Calu3 (cell line): ENCODE data around the gene CDK12. TPM values are rescaled to one million over a fixed set of nuclear protein-coding genes. Genes with fewer than 3 reads are reported as not detected.
A peak's percentile ranks its signal among the peaks of the same experiment; 100 is the strongest.

Experiments used
- BruUV-seq: library from RNA; stranded (reverse); fragments of 400-500 nt; replicated peaks from 2 replicates; lab custom pipeline; 2021; lab: Mats Ljungman, UMichigan
- CTCF ChIA-PET: fragments of 300-600 bp; sonication (Branson Sonifier 250); formaldehyde crosslinking; loops from one replicate; lab custom pipeline; 2022; ENCODE audit warnings: antibody characterized with exemption; lab: Charles Lee
- DNase-seq: peaks from one replicate; pipeline ENCODE4 v3.0.0; 2022
- H3K27ac Mint-ChIP-seq: one replicate; pipeline ENCODE4 v1.8.0; 2022; ENCODE audit warnings: mixed read lengths; ENCODE audit not compliant: unreplicated experiment
- H3K27me3 Mint-ChIP-seq: one replicate; pipeline ENCODE4 v1.8.0; 2022; ENCODE audit warnings: mixed read lengths; ENCODE audit not compliant: unreplicated experiment
- H3K36me3 Mint-ChIP-seq: one replicate; pipeline ENCODE4 v1.8.0; 2022; ENCODE audit warnings: mild to moderate bottlenecking, moderate library complexity, mixed read lengths; ENCODE audit not compliant: insufficient read depth, unreplicated experiment
- H3K4me1 Mint-ChIP-seq: one replicate; pipeline ENCODE4 v1.8.0; 2022; ENCODE audit warnings: mild to moderate bottlenecking, low read depth, mixed read lengths; ENCODE audit not compliant: unreplicated experiment
- H3K4me3 Mint-ChIP-seq: one replicate; pipeline ENCODE4 v1.8.0; 2022; ENCODE audit warnings: mild to moderate bottlenecking, low read depth, moderate library complexity, mixed read lengths; ENCODE audit not compliant: unreplicated experiment
- H3K9me3 Mint-ChIP-seq: one replicate; pipeline ENCODE4 v1.8.0; 2022; ENCODE audit warnings: low read depth, mixed read lengths; ENCODE audit not compliant: unreplicated experiment
- CTCF ChIP-seq: fragments of 200-600 bp; IDR thresholded peaks from one replicate; pipeline ENCODE4 v1.8.0; 2022; ENCODE audit warnings: antibody characterized with exemption; ENCODE audit not compliant: unreplicated experiment
- intact Hi-C: fragments of 100-400 bp; cut with micrococcal nuclease; formaldehyde crosslinking; loops from one replicate; pipeline ENCODE4 v1.10.0; 2022; ENCODE audit not compliant: unreplicated experiment
- total RNA-seq: library from RNA; stranded (reverse); gene quantifications from 2 replicates; pipeline ENCODE4 v1.2.3, GENCODE V29; 2022

CDK12 gene
- total RNA-seq, 1 experiment from 2014 or later: 321 TPM

GRCh38 chr17:39579318-39580081 lies 118.2 kb downstream of the CDK12 start:
- CTCF ChIA-PET: interaction anchor here (0.6 to 4.3 kb wide), 25 partner anchors 10 to 343 kb away, joined by 3 to 30 read pairs (median 4); partner anchors contain the start of gene PGAP3
- peaks cover 88% of the 10 kb centered on the region for H3K27me3 Mint-ChIP-seq
- intact Hi-C loops: no loop called here
- BruUV-seq: no TSS peak
- H3K4me1 Mint-ChIP-seq: no peaks in the 10 kb centered on the region
- no peaks in the 10 kb centered on the region for H3K36me3 Mint-ChIP-seq
- no peaks in the 10 kb centered on the region for H3K9me3 Mint-ChIP-seq
- H3K27ac Mint-ChIP-seq: no peak overlapping the region
- TF ChIP-seq CTCF: no peak
- DNase-seq: peak; percentile 52
- H3K4me3 Mint-ChIP-seq: no peak overlapping the region

GRCh38 chr17:39580082-39580468 lies 118.8 kb downstream of the CDK12 start:
- intact Hi-C loops: no loop called here
- Mint-ChIP-seq H3K4me1 (no peaks in the 10 kb centered on the region), H3K36me3 (no peaks in the 10 kb centered on the region), H3K27me3 (peaks cover 91% of the 10 kb centered on the region), H3K9me3 (no peaks in the 10 kb centered on the region), H3K27ac (no peak overlapping the region), H3K4me3 (no peak overlapping the region)
- CTCF ChIA-PET: interaction anchor here (0.5 to 3.2 kb wide), 17 partner anchors 9 to 695 kb away, joined by 3 to 30 read pairs (median 3); partner anchors contain the start of gene PGAP3
- no TSS peak for BruUV-seq
- TF ChIP-seq CTCF: no peak
- no peak for DNase-seq

GRCh38 chr17:39581071-39581758 lies 119.9 kb downstream of the CDK12 start:
- no TSS peak for BruUV-seq
- Mint-ChIP-seq H3K4me1 (no peaks in the 10 kb centered on the region), H3K27me3 (peaks cover 82% of the 10 kb centered on the region), H3K27ac (no peak overlapping the region), H3K9me3 (no peaks in the 10 kb centered on the region), H3K36me3 (no peaks in the 10 kb centered on the region), H3K4me3 (no peak overlapping the region)
- TF ChIP-seq CTCF: no peak
- no peak for DNase-seq
- intact Hi-C loops: no loop called here
- CTCF ChIA-PET: interaction anchor here (0.6 to 3.2 kb wide), 4 partner anchors 36 to 414 kb away, joined by 3 to 30 read pairs (median 4); partner anchors contain the start of gene PNMT

GRCh38 chr17:39581759-39582085 lies 120.4 kb downstream of the CDK12 start:
- intact Hi-C loops: no loop called here
- peaks cover 82% of the 10 kb centered on the region for H3K27me3 Mint-ChIP-seq
- H3K4me1 Mint-ChIP-seq: no peaks in the 10 kb centered on the region
- no TSS peak for BruUV-seq
- no peaks in the 10 kb centered on the region for H3K36me3 Mint-ChIP-seq
- no peak for DNase-seq
- CTCF ChIA-PET: no interaction called here
- TF ChIP-seq CTCF: no peak
- H3K4me3 Mint-ChIP-seq: no peak overlapping the region
- no peak overlapping the region for H3K27ac Mint-ChIP-seq
- H3K9me3 Mint-ChIP-seq: no peaks in the 10 kb centered on the region
